Endothelial cell (in vitro differentiated cells): ENCODE results near the gene FAS. TPM values are rescaled to one million over a fixed set of nuclear protein-coding genes. Genes with fewer than 3 reads are reported as not detected.

Experiments used
- DNase-seq: peaks from one replicate; pipeline ENCODE4 v3.0.0; 2021; ENCODE audit warnings: low spot score
- H3K27ac Mint-ChIP-seq: one replicate; pipeline ENCODE4 v1.8.0; 2021; ENCODE audit warnings: mixed read lengths, inconsistent platforms; ENCODE audit not compliant: unreplicated experiment
- H3K27me3 Mint-ChIP-seq: one replicate; pipeline ENCODE4 v1.8.0; 2021; ENCODE audit warnings: mild to moderate bottlenecking, moderate library complexity, mixed read lengths, inconsistent platforms; ENCODE audit not compliant: unreplicated experiment
- H3K36me3 Mint-ChIP-seq: one replicate; pipeline ENCODE4 v1.8.0; 2021; ENCODE audit warnings: mild to moderate bottlenecking, low read depth, mixed read lengths, inconsistent platforms; ENCODE audit not compliant: unreplicated experiment
- H3K4me1 Mint-ChIP-seq: one replicate; pipeline ENCODE4 v1.8.0; 2021; ENCODE audit warnings: mild to moderate bottlenecking, mixed read lengths, inconsistent platforms; ENCODE audit not compliant: unreplicated experiment
- H3K4me3 Mint-ChIP-seq: one replicate; pipeline ENCODE4 v1.8.0; 2021; ENCODE audit warnings: mild to moderate bottlenecking, mixed read lengths, inconsistent platforms; ENCODE audit not compliant: unreplicated experiment
- H3K9me3 Mint-ChIP-seq: one replicate; pipeline ENCODE4 v1.8.0; 2021; ENCODE audit warnings: mixed read lengths, inconsistent platforms; ENCODE audit not compliant: unreplicated experiment
- total RNA-seq: library from RNA; stranded (reverse); fragmentation: NEBNext Ultra II Directional; extraction: Animal tissue kit (Norgen Biotek cat#: 25700); gene quantifications from one replicate; pipeline ENCODE4 v1.2.1, GENCODE V29; 2021; ENCODE audit not compliant: unreplicated experiment
- TF ChIP-seq, protein P1 (sequence below): fragments of 200-600 bp; sonication (generic); IDR thresholded peaks from one replicate; pipeline ENCODE4 v1.5.0; 2021; ENCODE audit warnings: antibody characterized with exemption; ENCODE audit not compliant: unreplicated experiment

Gene FAS
- total RNA-seq, 1 donor from 2014 or later = 23.0 TPM

- no peak overlapping the region for H3K4me3 Mint-ChIP-seq
- DNase-seq = no peak
- no peak overlapping the region for H3K27ac Mint-ChIP-seq
- H3K27me3 Mint-ChIP-seq = no peaks in the 10 kb centered on the region
- TF ChIP-seq, protein P1, sequence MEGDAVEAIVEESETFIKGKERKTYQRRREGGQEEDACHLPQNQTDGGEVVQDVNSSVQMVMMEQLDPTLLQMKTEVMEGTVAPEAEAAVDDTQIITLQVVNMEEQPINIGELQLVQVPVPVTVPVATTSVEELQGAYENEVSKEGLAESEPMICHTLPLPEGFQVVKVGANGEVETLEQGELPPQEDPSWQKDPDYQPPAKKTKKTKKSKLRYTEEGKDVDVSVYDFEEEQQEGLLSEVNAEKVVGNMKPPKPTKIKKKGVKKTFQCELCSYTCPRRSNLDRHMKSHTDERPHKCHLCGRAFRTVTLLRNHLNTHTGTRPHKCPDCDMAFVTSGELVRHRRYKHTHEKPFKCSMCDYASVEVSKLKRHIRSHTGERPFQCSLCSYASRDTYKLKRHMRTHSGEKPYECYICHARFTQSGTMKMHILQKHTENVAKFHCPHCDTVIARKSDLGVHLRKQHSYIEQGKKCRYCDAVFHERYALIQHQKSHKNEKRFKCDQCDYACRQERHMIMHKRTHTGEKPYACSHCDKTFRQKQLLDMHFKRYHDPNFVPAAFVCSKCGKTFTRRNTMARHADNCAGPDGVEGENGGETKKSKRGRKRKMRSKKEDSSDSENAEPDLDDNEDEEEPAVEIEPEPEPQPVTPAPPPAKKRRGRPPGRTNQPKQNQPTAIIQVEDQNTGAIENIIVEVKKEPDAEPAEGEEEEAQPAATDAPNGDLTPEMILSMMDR = no peak
- H3K4me1 Mint-ChIP-seq = peaks cover 4% of the 10 kb centered on the region
- peaks cover 18% of the 10 kb centered on the region for H3K36me3 Mint-ChIP-seq
- H3K9me3 Mint-ChIP-seq = no peaks in the 10 kb centered on the region
These were observed 9.8 kb upstream of the FAS start for GRCh38 chr10:88980800-88981199.

DNA sequence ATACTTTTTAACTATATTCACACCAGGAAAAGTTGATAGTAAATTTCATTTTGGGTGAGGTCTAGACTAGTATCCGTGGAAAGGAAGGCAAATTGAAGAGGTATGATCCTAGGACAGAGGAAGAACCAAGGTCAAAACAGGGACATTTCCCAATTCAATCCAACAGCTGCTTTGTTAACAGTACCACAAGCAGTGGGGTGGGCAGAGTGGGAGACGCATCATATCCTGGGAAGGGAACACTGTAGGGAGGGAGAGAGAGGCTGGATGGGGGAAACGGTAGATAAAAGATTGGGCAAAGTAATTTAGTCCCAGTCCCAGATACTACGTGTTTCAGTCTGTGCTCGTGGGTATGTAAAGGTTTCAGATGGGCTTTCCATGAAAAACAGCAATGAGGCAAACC, 9.2 kb upstream of the FAS start:
- TF ChIP-seq, protein P1 = no peak
- H3K9me3 Mint-ChIP-seq = no peaks in the 10 kb centered on the region
- peaks cover 23% of the 10 kb centered on the region for H3K36me3 Mint-ChIP-seq
- no peak for DNase-seq
- no peaks in the 10 kb centered on the region for H3K27me3 Mint-ChIP-seq
- no peak overlapping the region for H3K27ac Mint-ChIP-seq
- peaks cover 5% of the 10 kb centered on the region for H3K4me1 Mint-ChIP-seq
- H3K4me3 Mint-ChIP-seq = peak overlapping the region; percentile 22

GRCh38 chr10:88982366-88982765, 8.2 kb upstream of the FAS start:
- Mint-ChIP-seq H3K9me3 (no peaks in the 10 kb centered on the region), H3K27me3 (no peaks in the 10 kb centered on the region), H3K4me1 (peaks cover 7% of the 10 kb centered on the region), H3K27ac (no peak overlapping the region), H3K36me3 (peaks cover 25% of the 10 kb centered on the region), H3K4me3 (no peak overlapping the region)
- no peak for DNase-seq
- TF ChIP-seq, protein P1 = no peak

GRCh38 chr10:88983206-88983605, 7.4 kb upstream of the FAS start:
- H3K4me1 Mint-ChIP-seq = peaks cover 7% of the 10 kb centered on the region
- no peak for DNase-seq
- peaks cover 31% of the 10 kb centered on the region for H3K36me3 Mint-ChIP-seq
- no peak overlapping the region for H3K4me3 Mint-ChIP-seq
- TF ChIP-seq, protein P1 = no peak
- no peaks in the 10 kb centered on the region for H3K9me3 Mint-ChIP-seq
- no peak overlapping the region for H3K27ac Mint-ChIP-seq
- no peaks in the 10 kb centered on the region for H3K27me3 Mint-ChIP-seq

- Mint-ChIP-seq H3K4me1 (peaks cover 6% of the 10 kb centered on the region), H3K27me3 (no peaks in the 10 kb centered on the region), H3K36me3 (peaks cover 31% of the 10 kb centered on the region), H3K9me3 (no peaks in the 10 kb centered on the region), H3K27ac (no peak overlapping the region), H3K4me3 (no peak overlapping the region)
- TF ChIP-seq, protein P1 = no peak
- no peak for DNase-seq
These were observed 6.7 kb upstream of the FAS start for GRCh38 chr10:88983939-88984338.
